GM19455 (cell line): ENCODE measurements around the gene TMEM120A.

Source experiments
- ATAC-seq: cut with Tn5 transposase; IDR thresholded peaks from one replicate; pipeline ENCODE4 v1.9.1; 2021; ENCODE audit not compliant: unreplicated experiment

TMEM120A gene

DNA sequence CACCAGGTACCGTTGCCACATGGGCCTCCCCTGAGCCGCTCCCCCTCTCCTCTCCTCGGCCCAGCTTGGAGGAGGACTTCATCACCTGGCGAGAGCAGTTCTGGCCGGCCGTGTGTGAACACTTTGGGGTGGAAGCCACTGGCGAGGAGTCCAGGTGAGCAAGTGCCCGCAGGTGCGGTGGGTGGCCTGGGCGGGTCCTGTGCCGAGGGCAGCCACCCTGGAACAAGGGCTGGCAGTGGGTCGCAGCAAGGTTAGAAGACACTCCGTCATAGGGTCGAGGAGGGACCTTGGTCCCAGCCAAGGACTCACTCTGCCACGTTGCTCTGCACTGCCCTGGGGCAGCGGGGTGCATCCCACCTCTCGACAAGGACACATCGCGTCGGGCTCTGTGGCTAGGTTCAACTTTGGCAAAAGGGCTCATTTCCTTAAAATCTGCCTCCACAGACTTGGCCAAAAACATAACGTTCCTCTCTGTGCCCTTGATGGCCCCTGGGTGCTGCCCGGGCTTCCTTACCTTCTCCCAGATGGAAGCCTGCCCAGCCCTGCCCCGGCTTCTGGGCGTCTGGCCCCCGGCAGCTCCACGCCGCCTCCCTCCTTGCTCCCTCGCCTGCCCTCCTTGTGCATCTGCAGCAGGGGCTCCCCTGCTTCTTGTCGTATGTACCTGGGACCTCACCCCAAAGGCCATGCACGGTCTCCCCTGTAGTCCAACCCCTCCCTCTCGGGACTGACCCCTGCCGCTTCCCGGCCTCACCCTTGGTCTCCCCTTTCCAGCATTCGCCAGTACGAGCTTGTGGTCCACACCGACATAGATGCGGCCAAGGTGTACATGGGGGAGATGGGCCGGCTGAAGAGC is 12.7 kb downstream of the TMEM120A start:
- ATAC-seq, result no peak

DNA sequence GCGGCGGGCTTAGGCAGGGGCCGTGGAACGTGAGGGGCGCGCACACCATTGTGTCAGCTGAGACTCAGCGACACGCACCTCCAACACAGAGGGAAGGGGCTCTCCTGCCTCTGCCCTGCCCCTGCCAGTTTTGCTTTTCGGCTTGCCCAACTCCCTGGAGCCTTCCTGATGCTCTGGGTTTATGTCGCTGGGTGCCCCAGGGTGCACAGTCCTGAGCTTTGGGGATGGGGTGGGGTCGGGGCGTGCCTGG is 13.3 kb downstream of the TMEM120A start:
- ATAC-seq, result no peak

DNA sequence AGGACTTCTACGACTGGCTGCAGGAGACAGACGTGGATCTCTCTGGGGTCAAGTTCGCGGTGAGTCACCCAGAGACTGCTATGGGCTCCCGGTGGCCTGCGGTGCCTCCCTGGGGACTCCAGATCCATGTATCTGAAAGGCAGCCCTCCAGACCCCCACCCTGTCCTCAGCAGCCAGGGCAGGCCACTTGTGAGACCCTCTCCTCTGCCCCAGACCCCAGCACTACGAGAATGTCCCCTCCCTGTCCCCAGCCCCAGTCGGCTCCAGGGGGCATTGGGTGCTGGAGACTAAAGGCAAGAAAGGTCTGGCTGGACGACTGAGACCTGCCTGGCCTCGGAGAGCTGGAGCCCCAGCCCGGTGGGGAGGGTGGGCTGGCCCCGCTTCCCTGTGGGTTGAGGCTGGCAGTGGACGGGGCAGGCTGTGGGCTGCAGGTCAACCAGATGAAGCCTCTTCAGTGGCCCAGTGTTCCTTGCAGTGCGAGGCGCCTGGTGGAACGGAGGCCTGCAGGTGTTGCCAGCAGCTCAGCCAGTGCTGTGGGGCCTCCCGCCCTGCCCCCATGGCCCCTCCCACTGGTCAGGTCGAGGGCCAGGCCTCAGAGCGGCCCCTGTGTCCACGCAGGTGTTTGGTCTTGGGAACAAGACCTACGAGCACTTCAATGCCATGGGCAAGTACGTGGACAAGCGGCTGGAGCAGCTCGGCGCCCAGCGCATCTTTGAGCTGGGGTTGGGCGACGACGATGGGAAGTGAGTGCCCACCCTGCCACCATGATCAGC is 13.8 kb downstream of the TMEM120A start:
- ATAC-seq, result no peak

DNA sequence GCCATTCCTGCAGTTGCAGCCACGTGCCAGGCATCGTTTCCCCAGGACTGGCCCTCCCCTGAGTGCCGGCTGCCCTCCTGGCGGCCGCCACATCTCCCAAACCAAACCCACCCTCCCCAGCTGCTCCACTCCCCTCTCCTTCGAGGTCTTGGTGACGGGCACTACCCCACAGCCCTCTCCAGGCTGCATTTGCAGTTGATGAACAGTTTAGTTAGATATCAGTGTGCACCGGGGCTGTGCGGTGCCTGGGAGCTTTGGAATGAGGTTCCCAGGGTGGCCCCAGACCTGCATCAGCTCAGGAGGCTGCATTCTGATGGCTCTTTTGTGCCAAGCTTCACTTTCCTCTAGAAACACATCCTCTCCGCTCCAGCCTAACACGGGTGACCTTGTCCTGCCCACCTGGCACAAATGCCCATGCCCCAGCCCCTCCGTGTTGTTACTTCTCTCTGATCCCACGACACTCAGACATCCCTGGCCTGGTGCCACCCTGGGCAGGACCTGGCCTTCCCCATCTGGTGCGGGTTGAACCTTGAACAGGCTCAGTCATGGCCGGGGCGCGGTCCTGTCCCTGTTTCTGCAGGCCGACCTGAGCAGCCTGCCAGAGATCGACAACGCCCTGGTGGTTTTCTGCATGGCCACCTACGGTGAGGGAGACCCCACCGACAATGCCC is 14.5 kb downstream of the TMEM120A start:
- no peak for ATAC-seq

DNA sequence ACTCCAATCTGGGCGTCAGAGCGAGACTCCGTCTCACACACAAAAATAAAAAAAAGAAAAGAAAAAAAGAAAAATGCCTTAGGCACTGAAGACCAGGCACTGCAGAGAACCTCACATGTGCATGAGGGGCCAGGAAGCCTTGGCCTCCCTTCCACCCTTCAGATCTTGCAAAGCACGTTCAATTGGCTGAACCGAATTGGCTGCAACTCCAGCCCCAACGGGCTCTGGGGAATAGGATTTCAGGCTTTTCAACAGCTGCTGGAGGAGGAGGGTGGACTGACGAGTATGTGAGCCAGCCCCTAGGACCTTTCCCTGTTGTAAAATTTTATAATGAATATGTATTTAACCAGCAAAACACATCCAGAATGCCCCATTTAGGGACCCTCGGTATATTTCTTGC is 16.7 kb downstream of the TMEM120A start:
- no peak for ATAC-seq

DNA sequence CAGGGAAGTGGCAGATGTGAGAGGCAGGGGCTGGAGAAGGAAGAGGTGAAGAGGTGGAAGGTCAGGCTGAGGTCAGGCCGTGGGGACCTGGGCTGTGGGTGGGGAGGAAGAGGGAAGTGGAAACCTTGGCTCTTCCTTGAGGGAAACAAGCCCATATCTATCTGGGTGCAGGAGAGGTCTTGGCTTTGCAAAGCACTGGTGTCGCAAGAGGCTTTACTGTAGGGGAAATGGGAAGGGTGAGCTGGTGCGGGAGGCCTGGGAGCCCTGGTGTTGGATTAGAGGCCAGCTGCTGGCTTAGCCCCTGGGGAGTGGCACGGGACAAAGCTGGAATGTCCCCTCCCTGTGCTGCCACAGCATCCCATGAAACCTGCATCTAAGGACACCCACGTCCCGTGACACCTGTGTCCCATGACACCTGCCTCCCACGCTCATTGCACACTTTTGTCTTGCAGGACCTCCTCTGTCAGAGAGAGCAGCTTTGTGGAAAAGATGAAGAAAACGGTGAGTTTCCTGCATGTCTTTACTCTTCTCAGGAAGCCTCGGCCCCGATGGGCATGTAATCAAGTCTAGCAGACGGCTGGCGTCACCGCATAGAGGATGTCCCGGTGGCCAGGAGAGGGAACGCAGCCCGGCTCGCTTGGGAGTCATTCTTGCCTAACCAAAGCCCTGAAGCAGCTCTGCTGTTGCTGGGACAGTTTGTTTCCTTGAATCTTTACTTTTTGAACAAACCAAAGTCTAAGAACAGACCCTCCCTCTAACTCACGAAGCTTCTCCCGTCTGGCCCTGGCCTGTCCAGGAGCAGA is 22.2 kb downstream of the TMEM120A start:
- no peak for ATAC-seq

DNA sequence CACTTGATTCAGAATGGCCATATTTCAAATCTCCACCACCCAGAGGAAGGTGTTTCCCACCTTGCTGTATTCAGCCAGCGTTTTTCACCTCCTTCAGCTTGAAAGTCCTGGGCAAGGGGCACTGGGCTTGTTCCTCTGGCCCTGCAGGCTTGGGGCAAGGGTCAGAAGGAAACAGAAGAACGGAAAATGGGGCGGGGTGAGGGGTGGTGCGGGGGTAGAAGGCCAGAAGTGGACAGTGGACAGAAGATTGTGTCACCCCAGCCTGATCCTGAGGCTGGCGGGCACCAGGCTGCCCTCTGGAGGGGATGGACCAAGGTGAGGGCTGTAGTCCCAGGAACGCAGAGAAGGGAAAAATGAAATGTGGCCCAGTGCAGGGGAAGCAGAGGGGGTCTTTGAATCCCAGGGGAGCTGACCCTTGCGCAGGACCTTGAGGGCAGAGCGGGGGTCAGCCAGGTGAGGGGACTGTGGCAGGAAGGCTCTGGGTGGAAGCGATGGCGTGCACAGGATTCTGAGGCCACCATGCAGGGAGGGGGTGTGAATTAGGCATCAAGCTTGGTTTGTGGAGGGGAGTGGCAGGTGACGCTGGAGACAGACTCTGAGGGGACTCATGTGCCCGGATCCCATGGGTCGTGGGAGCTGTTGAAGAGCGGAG is 23.0 kb downstream of the TMEM120A start:
- no peak for ATAC-seq

DNA sequence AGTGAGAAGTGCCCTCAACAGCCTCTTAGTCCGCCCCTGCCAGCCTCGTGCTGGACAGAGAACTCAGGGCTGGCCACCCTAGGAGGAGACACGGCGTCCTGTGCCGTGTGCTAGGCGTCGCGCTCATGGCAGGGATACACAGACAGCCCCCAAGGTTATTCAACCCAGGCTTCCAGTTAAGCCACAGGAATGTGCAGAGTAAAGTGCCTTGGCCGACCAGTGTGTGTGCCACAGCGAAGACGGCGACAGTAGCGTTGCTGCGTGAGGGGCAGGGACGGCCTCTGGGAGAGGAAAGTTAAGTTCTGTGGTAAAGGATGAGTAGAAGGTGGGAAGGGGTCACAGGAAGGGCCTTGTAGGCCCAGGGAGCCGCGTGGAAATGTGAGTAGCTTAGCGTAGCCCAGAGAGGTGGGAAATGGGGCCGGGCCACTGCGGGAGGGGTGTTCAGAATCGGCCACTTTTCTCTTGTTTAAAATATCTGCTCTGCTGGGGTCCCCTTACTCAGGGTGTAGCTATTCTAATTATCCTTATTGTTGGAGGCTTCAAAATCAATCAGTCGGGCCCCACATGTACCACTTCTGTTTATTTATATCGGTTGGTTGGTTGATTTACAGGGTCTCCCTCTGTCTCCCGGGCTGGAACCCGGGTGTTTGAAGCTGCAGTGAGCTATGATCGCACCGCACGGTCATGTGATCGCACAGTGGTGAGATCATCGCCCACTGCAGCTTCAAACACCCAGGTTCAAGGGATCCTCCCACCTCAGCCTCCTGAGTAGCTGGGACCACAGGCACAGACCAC is 24.5 kb downstream of the TMEM120A start:
- ATAC-seq, result no peak

DNA sequence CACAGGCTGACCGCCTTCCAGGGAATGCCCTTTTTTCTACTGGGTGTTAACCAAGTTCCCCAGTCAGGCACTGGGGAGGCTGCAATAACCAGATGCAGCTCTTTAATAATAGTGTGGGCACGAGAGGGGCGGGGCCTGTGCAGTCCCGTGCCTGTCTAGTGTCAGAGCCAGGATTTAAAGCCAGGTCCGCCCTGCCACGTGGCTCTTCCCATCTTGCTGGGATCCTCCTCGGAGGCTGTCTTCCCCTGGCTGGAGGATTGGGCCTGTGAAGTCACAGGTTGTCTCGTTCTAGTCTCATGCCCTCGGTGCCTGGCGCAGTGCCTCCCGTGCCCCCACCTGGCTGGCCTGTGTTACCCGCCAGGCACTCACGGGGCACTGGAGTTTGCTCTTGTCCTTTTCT is 25.2 kb downstream of the TMEM120A start:
- no peak for ATAC-seq

DNA sequence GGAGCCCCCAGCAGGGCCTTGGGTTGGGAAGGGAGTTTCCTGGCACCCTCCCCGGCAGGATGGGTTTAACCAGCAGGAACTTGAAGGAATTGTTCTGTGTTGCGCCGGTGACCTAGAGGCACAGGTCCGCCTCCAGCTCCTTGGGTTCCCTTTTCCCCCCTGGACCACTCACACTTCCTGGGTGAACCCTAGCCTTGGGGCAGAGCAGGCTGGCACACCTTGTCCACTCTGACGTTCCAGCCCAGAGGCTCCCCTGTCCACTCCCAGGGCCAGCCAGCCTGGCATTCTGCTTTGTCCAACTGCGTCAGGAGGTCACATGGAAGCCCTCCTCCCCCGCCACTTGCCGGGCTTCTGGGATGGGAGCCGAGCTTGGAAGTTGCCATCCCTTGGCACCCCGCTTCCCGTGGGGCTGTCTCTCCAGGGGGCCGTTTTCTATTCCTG is 25.8 kb downstream of the TMEM120A start:
- no peak for ATAC-seq

DNA sequence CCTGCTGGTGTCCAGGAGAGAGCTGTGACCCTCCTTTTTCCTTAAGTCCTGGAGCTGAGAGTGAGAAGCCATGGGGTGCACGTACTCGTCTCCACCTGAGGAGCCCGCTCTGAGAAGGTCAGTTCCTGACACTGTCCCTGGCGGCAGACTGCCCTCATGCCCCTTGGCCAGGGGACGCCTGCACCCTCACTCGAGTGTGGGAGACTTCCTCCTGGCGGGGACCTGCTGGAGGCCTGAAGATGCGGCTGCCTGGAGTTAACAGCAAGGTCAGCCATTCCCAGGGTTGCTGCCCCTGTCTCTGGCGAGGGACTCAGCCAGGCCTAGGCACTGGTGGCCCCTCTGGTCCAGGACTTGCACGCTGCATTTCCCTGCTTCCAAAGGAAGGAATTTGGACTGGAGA is 26.4 kb downstream of the TMEM120A start:
- no peak for ATAC-seq

DNA sequence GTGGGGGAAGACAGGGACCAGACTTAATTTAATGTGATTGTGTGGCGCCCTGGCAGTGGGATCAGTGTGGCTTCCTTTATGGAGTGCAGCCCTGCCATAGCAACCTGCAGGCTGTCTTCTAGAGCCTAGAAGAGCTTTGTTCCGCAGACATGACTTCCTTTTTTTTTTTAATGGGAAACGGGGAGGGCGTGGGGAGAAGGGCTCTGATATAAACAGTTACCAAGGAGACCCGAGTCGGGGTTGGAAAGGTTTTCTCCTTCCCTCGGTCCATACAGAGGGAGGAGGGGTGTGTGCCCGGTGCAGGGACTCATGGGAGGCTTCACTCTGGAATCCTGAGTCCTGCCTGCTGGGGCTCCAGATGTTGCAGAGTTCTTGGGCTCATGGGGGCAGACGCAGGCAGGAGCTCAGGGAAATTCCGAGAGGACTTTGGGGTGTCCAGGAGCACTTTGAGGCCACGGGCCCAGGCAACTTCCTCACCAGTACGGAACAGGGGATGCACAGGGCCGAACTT is 26.9 kb downstream of the TMEM120A start:
- ATAC-seq, result no peak

DNA sequence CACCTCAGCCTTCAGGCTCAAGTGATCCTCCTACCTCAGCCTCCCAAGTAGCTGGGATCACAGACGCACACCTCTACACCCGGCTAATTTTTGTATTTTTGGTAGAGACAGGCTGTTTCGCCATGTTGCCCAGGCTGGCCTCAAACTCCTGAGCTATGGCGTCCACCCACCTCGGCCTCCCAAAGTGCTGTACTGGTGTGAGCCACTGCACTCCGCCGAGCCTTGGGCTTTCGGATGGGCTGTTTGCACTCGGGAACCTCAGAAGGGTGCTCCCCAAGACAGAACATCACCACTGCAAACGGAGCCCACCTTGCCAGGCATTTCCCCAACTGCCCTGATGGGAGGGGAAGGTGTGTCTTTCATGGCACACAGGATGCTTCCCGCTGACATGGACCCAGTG is 27.3 kb downstream of the TMEM120A start:
- ATAC-seq, result no peak

DNA sequence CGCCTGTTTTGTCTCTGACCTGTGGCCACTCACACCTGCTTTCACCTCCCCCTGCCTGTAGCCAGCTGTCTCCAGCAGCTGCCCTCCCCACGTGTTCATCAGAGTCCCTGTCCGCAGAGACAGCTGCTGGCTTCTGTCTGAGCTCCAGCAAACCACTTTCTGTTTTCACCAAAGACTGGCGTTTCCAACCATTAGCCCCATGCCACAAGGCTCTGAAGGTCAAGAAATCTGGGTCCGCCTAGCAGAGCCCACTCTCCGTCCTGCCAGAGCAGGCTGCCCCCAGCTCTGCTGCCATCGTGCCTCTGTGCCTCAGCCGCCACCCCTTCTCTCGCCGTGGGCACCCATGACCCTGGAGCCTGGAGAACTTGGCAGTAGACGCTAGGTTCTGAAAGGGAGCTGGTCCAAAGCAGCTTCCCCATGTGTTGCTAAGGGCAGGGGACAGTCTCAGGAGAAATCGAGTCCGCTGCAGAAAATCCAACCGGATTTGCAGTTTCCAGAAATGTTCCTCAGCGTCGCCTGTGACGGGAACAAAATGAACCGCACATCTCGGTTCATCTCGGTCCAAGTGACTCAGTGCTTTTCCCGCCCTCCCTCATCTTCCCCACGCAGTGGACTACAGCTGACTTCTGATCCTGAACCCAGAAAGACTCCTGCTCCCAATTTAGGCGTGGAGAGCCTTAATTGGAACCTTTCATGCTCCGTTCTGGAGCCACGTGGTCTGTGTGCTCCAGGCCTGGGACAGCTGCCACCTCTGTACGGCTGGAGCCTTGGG is 28.0 kb downstream of the TMEM120A start:
- ATAC-seq, result no peak

DNA sequence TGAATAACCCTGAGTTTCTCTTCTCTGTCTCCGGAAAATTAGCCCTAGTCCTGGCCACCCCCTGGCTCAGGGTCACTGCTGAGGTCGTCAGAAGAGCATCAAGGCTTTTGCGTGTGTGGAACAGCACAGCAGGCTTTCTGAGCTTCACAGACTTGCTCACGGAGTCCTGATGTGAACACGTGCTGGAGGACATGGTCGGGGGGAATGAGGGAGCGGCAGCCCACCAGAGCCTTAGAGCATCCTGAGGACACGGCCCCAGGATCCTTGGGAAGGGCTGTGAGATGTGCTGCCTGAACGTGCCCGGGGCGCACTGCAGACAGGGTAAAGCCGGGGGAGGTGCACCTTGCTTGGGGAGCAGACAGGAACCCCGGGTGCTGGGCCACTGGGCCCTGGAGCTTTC is 28.8 kb downstream of the TMEM120A start:
- ATAC-seq, result no peak

DNA sequence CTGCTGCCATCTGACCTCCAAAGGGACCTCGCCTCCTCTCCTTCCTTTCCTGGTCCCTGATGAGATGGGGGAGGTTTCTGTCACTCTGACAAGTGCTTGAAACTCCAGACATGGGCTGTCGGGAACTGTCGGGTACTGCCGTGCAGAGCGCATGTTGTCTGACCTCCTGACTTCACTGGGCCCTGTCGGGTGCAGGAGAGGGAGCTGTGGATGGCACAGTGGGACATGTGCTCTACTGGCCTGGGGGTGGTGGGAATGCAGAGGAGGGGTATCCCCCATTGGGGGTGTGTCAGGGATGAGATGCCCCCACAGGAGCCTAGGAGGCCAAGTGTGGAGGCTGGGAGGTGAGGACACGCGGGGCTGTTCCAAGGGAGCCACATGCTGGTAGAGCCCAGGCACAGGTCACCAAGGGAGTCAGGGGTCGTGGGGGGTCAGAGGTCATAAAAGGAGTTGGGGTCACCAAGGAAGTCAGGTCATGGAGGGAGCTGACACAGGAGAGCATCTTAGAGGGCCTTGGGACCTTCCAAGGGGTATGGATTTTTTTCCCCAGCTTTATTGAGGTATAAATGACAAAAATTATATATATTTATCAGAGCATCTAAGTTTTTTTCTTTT is 30.9 kb downstream of the TMEM120A start:
- no peak for ATAC-seq

DNA sequence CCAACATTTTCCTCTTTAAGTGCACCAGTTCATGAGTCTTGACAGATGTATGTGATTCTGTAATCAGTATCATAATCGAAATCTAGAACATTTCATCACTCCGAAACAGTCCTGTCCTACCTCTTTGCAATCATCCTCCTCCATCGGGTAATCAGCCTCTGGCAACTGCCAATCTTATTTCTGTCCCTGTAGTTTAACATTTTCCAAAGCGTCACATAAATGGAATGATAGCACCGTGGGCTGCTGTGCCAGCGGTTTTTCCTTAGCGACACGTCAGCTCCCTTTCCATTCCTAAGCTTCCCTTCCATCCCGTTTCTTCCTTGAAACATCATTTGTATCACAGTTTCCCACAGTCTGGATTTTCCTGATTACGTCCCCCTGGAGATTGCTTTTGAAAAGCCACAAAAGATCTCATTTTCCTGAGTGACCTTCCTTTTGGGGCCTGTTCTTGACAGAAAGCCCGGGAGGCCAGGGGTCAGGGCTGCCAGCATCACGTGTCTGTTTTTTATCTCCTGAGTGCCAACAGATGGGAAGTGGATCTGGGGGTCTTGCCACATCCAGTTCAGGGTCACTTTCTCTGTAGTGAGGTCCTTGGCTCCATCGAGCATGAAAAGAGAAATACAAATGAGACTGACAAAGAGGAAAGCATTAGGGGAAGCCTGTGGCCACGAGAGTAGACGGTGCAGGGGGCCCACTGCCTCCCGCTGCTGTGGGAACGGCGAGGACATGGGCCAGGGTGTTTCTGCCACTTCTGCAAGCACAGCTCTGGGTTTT is 31.6 kb downstream of the TMEM120A start:
- no peak for ATAC-seq

DNA sequence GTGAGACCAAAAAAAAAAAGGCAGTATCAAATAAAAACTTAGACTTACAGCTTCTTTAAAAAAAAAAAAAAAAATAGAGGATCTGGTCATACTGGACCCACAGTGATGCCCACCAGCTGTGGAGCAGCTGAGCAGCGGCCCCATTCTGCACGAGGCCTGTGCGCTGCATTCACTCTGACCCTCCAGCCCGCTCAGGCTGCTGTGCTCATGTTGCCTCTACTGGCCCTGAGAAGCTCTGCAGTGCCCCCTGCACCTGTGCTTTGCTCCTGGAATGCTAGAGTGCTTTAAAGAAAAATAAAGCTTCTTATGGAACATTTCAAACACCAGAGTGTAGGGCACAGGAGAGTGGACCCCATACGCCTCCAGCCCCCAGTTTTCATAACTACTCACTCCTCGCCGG is 33.2 kb downstream of the TMEM120A start:
- ATAC-seq, result no peak
